Lower leg skin (tissue), 3 donors: ENCODE results near the gene ALDH7A1.

ENCODE experiments used
- POLR2A ChIP-seq, 2 donors: fragments of 450-650 bp; IDR thresholded peaks; one replicate each; pipeline ENCODE4 v1.6.1; 2016 to 2017; ENCODE audit warnings: antibody characterized with exemption in 2 of 2, mild to moderate bottlenecking in 1 of 2, moderate library complexity in 1 of 2
- TF ChIP-seq, protein P1 (sequence below), 3 donors: fragments of 450-650 bp; IDR thresholded peaks; one replicate each; pipeline ENCODE4 v1.5.1; 2016; ENCODE audit warnings: antibody characterized with exemption in 3 of 3, mild to moderate bottlenecking in 3 of 3, moderate library complexity in 2 of 3

DNA sequence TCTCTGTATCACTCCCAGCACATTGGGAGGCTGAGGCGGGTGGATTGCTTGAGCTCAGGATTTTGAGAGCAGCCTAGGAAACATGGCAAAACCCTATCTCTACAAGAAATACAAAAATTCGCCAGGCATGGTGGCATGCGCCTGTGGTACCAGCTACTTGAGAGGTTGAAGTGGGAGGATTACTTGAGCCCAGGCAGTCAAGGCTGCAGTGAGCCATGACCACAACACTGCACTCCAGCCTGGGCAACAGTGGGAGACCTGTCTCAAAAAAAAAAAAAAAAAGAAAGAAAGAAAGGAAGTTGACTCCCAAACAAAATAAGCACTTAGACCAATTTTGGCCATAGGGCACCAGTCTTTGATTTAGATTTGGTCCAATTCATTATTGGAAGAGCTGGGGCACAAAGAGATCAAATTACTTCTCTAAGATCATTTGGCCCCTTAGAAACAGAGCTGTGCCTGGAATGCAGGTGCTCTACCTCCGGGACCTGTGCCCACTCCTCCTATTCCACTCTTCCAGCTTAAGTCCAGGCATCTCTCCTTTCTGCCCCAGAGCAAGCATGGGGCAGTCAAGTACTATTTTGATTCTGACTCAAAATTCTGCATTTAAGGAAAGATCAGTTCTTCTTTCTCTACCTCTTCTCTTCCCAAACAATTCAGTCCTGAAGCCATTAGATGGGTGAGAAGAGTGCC lies 59.0 kb downstream of the ALDH7A1 start:
- TF ChIP-seq, protein P1, sequence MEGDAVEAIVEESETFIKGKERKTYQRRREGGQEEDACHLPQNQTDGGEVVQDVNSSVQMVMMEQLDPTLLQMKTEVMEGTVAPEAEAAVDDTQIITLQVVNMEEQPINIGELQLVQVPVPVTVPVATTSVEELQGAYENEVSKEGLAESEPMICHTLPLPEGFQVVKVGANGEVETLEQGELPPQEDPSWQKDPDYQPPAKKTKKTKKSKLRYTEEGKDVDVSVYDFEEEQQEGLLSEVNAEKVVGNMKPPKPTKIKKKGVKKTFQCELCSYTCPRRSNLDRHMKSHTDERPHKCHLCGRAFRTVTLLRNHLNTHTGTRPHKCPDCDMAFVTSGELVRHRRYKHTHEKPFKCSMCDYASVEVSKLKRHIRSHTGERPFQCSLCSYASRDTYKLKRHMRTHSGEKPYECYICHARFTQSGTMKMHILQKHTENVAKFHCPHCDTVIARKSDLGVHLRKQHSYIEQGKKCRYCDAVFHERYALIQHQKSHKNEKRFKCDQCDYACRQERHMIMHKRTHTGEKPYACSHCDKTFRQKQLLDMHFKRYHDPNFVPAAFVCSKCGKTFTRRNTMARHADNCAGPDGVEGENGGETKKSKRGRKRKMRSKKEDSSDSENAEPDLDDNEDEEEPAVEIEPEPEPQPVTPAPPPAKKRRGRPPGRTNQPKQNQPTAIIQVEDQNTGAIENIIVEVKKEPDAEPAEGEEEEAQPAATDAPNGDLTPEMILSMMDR (IDR thresholded peaks at IDR 0.05) = no peak
- TF ChIP-seq POLR2A (IDR thresholded peaks at IDR 0.05) = no peak
